Hepatocyte (in vitro differentiated cells): Measurements from ENCODE around the gene MYO18B. TPM values are rescaled to one million over a fixed set of nuclear protein-coding genes. Genes with fewer than 3 reads are reported as not detected.

Source experiments
- DNase-seq: peaks from one replicate; pipeline ENCODE4 v3.0.0-alpha.2; 2016; ENCODE audit warnings: low spot score
- H2AFZ ChIP-seq: fragments of 200-600 bp; sonication (generic); 2 replicates; pipeline ENCODE4 v1.6.0; 2016; ENCODE audit warnings: antibody characterized with exemption, mild to moderate bottlenecking
- H3K27ac ChIP-seq: fragments of 200-600 bp; sonication (generic); 2 replicates; pipeline ENCODE4 v1.5.1; 2016; ENCODE audit warnings: mild to moderate bottlenecking
- H3K27me3 ChIP-seq: fragments of 200-600 bp; sonication (generic); 2 replicates; pipeline ENCODE4 v1.6.1; 2016
- H3K36me3 ChIP-seq: fragments of 200-600 bp; sonication (generic); replicated peaks from 2 replicates; pipeline ENCODE4 v1.5.1; 2016; ENCODE audit warnings: low read depth; ENCODE audit not compliant: insufficient read depth
- H3K4me1 ChIP-seq: fragments of 200-600 bp; sonication (generic); 2 replicates; pipeline ENCODE4 v1.5.1; 2016; ENCODE audit warnings: mild to moderate bottlenecking, moderate library complexity; ENCODE audit not compliant: insufficient read depth
- H3K4me2 ChIP-seq: fragments of 200-600 bp; sonication (generic); 2 replicates; pipeline ENCODE4 v1.6.0; 2016
- H3K4me3 ChIP-seq: fragments of 200-600 bp; sonication (generic); 2 replicates; pipeline ENCODE4 v1.5.1; 2016; ENCODE audit warnings: mild to moderate bottlenecking
- H3K79me2 ChIP-seq: fragments of 200-600 bp; sonication (generic); 2 replicates; pipeline ENCODE4 v1.6.0; 2017; ENCODE audit warnings: mild to moderate bottlenecking
- H3K9me2 ChIP-seq: fragments of 200-600 bp; sonication (generic); replicated peaks from 2 replicates; pipeline ENCODE4 v1.6.0; 2017; ENCODE audit warnings: mild to moderate bottlenecking; ENCODE audit not compliant: insufficient read depth
- H3K9me3 ChIP-seq: fragments of 200-600 bp; sonication (generic); 2 replicates; pipeline ENCODE4 v1.5.1; 2016; ENCODE audit warnings: low read depth, mild to moderate bottlenecking
- H4K20me1 ChIP-seq: fragments of 200-600 bp; sonication (generic); 2 replicates; pipeline ENCODE4 v1.6.0; 2016; ENCODE audit warnings: mild to moderate bottlenecking; ENCODE audit not compliant: insufficient read depth, poor library complexity, severe bottlenecking
- EZH2 ChIP-seq: fragments of 200-600 bp; sonication (generic); IDR thresholded peaks from 2 replicates; pipeline ENCODE4 v1.6.1; 2016; ENCODE audit warnings: antibody characterized with exemption, mild to moderate bottlenecking, borderline replicate concordance
- EZH2phosphoT487 ChIP-seq: fragments of 200-600 bp; sonication (generic); IDR thresholded peaks from one replicate; pipeline ENCODE4 v1.6.1; 2018; ENCODE audit warnings: antibody characterized with exemption, mild to moderate bottlenecking, low read depth, moderate library complexity; ENCODE audit not compliant: unreplicated experiment, severe bottlenecking
- WGBS: methylation state at CpG from one replicate; pipeline ENCODE4 v1.1.6; 2016; ENCODE audit warnings: low lambda C conversion rate; ENCODE audit errors: missing lambda C conversion rate; 5-methylcytosine and 5-hydroxymethylcytosine counted together
- polyA plus RNA-seq: library from polyadenylated mRNA; unstranded; fragments of >200 nt; fragmentation: Nextera tagmentation; extraction: Ambion mirVana; gene quantifications from 2 replicates; pipeline ENCODE4 v1.2.1, GENCODE V29; 2016
- total RNA-seq: library from RNA; depleted of rRNA; stranded (reverse); fragments of >200 nt; gene quantifications from 2 replicates; pipeline ENCODE4 v1.2.3, GENCODE V29; 2014
- TF ChIP-seq, protein P1 (sequence below): fragments of 200-600 bp; sonication (generic); IDR thresholded peaks from 2 replicates; pipeline ENCODE4 v1.5.1; 2016; ENCODE audit warnings: antibody characterized with exemption, mild to moderate bottlenecking; ENCODE audit not compliant: poor library complexity

MYO18B gene
- total and polyA plus RNA-seq, 2 experiments from 2014 or later, result 0.23 TPM; not detected in 1

DNA sequence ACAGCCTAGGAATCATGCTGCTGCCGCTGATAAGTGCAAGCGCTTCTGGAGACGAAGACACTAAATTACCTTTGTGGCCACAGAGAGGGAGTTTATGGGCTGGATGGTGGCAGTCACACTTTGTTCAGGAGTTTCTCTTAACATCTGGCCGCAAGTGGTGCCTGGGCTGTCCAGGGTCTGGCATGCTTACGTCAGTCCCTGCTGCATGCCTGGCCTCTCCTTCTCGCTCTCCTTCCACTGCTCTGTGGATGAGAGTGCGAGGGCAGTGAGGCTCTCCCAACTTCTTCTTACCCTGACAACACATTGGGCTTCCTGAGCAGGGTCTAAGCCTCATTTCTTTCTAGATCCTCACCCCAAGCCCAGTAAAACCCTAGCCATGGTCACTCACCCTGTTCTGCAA is 266.6 kb downstream of the MYO18B start:
- Histone ChIP-seq H3K27ac (no peak overlapping the region), H3K9me2 (no peaks in the 10 kb centered on the region), H3K4me2 (no peak overlapping the region), H3K27me3 (peaks cover 23% of the 10 kb centered on the region), H3K36me3 (no peaks in the 10 kb centered on the region), H3K79me2 (no peaks in the 10 kb centered on the region), H2AFZ (no peak overlapping the region), H3K4me1 (no peaks in the 10 kb centered on the region), H3K9me3 (no peaks in the 10 kb centered on the region), H3K4me3 (no peak overlapping the region), H4K20me1 (no peaks in the 10 kb centered on the region)
- WGBS, result 56% methylated on average over 7 of the region's 7 CpGs
- no peak for DNase-seq
- TF ChIP-seq EZH2phosphoT487, result no peak
- no peak for TF ChIP-seq EZH2
- TF ChIP-seq, protein P1, sequence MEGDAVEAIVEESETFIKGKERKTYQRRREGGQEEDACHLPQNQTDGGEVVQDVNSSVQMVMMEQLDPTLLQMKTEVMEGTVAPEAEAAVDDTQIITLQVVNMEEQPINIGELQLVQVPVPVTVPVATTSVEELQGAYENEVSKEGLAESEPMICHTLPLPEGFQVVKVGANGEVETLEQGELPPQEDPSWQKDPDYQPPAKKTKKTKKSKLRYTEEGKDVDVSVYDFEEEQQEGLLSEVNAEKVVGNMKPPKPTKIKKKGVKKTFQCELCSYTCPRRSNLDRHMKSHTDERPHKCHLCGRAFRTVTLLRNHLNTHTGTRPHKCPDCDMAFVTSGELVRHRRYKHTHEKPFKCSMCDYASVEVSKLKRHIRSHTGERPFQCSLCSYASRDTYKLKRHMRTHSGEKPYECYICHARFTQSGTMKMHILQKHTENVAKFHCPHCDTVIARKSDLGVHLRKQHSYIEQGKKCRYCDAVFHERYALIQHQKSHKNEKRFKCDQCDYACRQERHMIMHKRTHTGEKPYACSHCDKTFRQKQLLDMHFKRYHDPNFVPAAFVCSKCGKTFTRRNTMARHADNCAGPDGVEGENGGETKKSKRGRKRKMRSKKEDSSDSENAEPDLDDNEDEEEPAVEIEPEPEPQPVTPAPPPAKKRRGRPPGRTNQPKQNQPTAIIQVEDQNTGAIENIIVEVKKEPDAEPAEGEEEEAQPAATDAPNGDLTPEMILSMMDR, result no peak

DNA sequence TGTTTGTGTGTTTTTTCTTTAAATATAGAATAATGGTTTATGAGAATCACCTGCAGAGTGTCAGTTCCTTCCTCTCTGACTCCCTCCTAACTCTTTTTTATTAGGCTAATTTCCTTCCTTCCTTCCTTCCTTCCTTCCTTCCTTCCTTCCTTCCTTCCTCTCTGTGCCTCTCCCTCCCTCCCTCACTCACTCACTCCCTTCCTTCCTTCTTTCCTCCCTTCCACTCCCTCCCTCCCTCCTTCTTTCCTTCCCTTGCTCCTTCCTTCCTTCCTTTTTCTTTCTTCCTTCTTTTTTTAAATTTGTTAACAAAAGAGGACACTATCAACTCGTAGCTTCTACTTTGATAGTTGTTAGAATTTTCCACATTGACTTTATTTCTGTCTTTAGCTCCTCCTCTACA is 274.9 kb downstream of the MYO18B start:
- Histone ChIP-seq H3K27me3 (peaks cover 10% of the 10 kb centered on the region), H2AFZ (no peak overlapping the region), H3K27ac (no peak overlapping the region), H3K4me3 (no peak overlapping the region), H4K20me1 (no peaks in the 10 kb centered on the region), H3K79me2 (no peaks in the 10 kb centered on the region), H3K36me3 (no peaks in the 10 kb centered on the region), H3K9me2 (no peaks in the 10 kb centered on the region), H3K4me1 (no peaks in the 10 kb centered on the region), H3K4me2 (no peak overlapping the region), H3K9me3 (no peaks in the 10 kb centered on the region)
- TF ChIP-seq EZH2phosphoT487 (no peak), EZH2 (no peak)
- TF ChIP-seq, protein P1, result no peak
- no peak for DNase-seq
- 76% methylated on average over 1 of the region's 1 CpG for WGBS

DNA sequence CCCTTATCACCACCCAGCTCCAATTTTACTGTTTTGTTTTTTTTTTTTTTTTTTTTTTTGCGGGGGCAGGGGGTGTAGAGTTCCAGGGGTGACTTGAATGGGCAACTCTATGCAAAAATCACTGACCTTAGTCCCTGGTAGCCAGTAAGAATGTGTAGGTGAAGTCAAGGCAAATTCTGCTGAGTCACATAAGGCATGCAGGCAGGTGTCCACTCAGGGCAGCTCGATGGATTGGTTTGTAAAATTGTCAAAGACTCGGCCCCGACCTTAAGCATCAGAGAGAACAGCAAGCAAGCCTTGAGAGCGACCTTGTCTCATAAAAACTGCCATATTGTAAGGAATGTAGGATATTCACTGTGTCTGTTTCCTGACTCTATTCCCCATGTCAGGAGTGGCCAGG is 275.9 kb downstream of the MYO18B start:
- H3K4me3 ChIP-seq, result no peak overlapping the region
- no peaks in the 10 kb centered on the region for H3K79me2 ChIP-seq
- DNase-seq, result no peak
- no peaks in the 10 kb centered on the region for H3K36me3 ChIP-seq
- H3K4me1 ChIP-seq, result no peaks in the 10 kb centered on the region
- no peaks in the 10 kb centered on the region for H3K9me2 ChIP-seq
- TF ChIP-seq EZH2, result no peak
- TF ChIP-seq EZH2phosphoT487, result no peak
- H3K4me2 ChIP-seq, result no peak overlapping the region
- no peak overlapping the region for H2AFZ ChIP-seq
- H3K27ac ChIP-seq, result no peak overlapping the region
- no peaks in the 10 kb centered on the region for H3K9me3 ChIP-seq
- WGBS, result 62% methylated on average over 5 of the region's 5 CpGs
- no peaks in the 10 kb centered on the region for H4K20me1 ChIP-seq
- H3K27me3 ChIP-seq, result peaks cover 10% of the 10 kb centered on the region

DNA sequence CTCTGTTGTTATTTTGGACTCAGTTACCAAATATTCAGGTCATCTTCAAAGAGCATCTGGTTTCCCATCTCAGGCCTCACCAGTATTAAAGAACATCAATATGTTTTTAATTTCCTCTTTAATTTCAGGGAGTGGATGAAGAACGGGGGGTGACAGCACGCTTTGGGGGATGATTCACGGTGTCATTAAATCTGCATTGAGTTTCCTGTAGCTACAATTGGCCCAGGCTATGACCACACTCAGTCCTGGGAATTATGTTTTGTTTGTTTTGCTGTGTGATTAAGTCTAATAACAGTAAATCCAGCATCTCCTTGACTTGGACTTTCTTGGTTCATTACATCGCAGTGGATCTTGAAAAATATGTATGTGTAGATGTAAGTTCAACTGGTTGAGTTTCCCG is 277.6 kb downstream of the MYO18B start:
- no peak for DNase-seq
- H3K4me1 ChIP-seq, result no peaks in the 10 kb centered on the region
- H3K27me3 ChIP-seq, result peaks cover 10% of the 10 kb centered on the region
- H3K9me2 ChIP-seq, result no peaks in the 10 kb centered on the region
- H3K4me3 ChIP-seq, result no peak overlapping the region
- no peak overlapping the region for H3K27ac ChIP-seq
- H3K4me2 ChIP-seq, result no peak overlapping the region
- no peaks in the 10 kb centered on the region for H3K36me3 ChIP-seq
- no peaks in the 10 kb centered on the region for H3K79me2 ChIP-seq
- H2AFZ ChIP-seq, result no peak overlapping the region
- no peaks in the 10 kb centered on the region for H4K20me1 ChIP-seq
- TF ChIP-seq, protein P1, result no peak
- TF ChIP-seq EZH2 (no peak), EZH2phosphoT487 (no peak)
- WGBS, result 64% methylated on average over 5 of the region's 5 CpGs
- H3K9me3 ChIP-seq, result no peaks in the 10 kb centered on the region
